Naive B cell (primary cell): Measurements from ENCODE around the gene ZNF443. TPM values are rescaled to one million over a fixed set of nuclear protein-coding genes. Genes with fewer than 3 reads are reported as not detected.
"Not testable (repeated sequence)": the region's sequence is repeated elsewhere in the genome, so short reads cannot be mapped to it uniquely, and the experiment has no call there.

Source experiments
- ATAC-seq, 2 donors: fragments of 150-1000 bp; cut with Tn5 transposase; 2 replicates each; pipeline ENCODE4 v1.10.0; 2021; ENCODE audit warnings: low read depth in 2 of 2, mild to moderate bottlenecking in 2 of 2, moderate library complexity in 2 of 2
- DNase-seq: peaks from one replicate; pipeline ENCODE4 v3.0.0; 2022
- H3K27ac Mint-ChIP-seq, 6 donors: one replicate each; pipeline ENCODE4 v1.8.0; 2020 to 2022; ENCODE audit warnings: mild to moderate bottlenecking in 6 of 6, mixed read lengths in 6 of 6, moderate library complexity in 5 of 6, inconsistent platforms in 2 of 6
- H3K27me3 Mint-ChIP-seq, 3 donors: one replicate each; pipeline ENCODE4 v1.8.0; 2021 to 2022; ENCODE audit warnings: mixed read lengths in 3 of 3, mild to moderate bottlenecking in 1 of 3
- H3K36me3 Mint-ChIP-seq, 2 donors: one replicate each; pipeline ENCODE4 v1.8.0; 2020 to 2022; ENCODE audit warnings: mixed read lengths in 2 of 2, inconsistent platforms in 1 of 2, mild to moderate bottlenecking in 1 of 2
- H3K4me1 Mint-ChIP-seq, 3 donors: one replicate each; pipeline ENCODE4 v1.8.0; 2020 to 2022; ENCODE audit warnings: mixed read lengths in 3 of 3, inconsistent platforms in 1 of 3, mild to moderate bottlenecking in 1 of 3, moderate library complexity in 1 of 3
- H3K4me3 Mint-ChIP-seq, 8 donors: one replicate each; pipeline ENCODE4 v1.8.0; 2020 to 2022; ENCODE audit warnings: mild to moderate bottlenecking in 8 of 8, mixed read lengths in 8 of 8, moderate library complexity in 8 of 8, inconsistent platforms in 2 of 8
- H3K9me3 Mint-ChIP-seq, 7 donors: one replicate each; pipeline ENCODE4 v1.8.0; 2020 to 2022; ENCODE audit warnings: mixed read lengths in 7 of 7, mild to moderate bottlenecking in 5 of 7, inconsistent platforms in 2 of 7, moderate library complexity in 1 of 7
- polyA plus RNA-seq, 6 donors: library from polyadenylated mRNA; unstranded; fragments of 300-500 nt; fragmentation: Illumina TruSeq; gene quantifications; one replicate each; pipeline ENCODE4 v1.2.3, GENCODE V29; 2021; ENCODE audit warnings: low read depth in 6 of 6

ZNF443 gene
- polyA plus RNA-seq, 6 donors from 2014 or later = 1.4 to 4.3 (median 3.1) TPM

DNA sequence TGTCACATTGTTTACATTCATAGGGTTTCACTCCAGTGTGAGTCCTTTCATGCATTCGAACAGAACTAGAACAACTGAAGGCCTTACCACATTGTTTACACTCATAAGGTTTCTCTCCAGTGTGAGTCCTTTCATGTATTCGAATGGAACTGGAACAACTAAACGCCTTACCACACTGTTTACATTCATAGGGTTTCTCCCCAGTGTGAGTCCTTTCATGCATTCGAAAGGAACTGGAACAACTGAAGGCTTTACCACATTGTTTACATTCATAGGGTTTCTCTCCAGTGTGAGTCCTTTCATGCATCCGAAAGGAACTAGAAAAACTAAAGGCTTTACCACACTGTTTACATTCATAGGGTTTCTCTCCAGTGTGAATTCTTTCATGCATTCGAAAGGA is 23.3 kb upstream of the ZNF443 start:
- Mint-ChIP-seq H3K9me3 (peaks cover 9 to 72% (median 52%) of the 10 kb centered on the region in 7 donors), H3K36me3 (peaks cover 28 to 45% of the 10 kb centered on the region in 2 donors)
- not testable (repeated sequence) for H3K4me3 Mint-ChIP-seq, H3K27ac Mint-ChIP-seq, DNase-seq, H3K27me3 Mint-ChIP-seq, ATAC-seq, H3K4me1 Mint-ChIP-seq

DNA sequence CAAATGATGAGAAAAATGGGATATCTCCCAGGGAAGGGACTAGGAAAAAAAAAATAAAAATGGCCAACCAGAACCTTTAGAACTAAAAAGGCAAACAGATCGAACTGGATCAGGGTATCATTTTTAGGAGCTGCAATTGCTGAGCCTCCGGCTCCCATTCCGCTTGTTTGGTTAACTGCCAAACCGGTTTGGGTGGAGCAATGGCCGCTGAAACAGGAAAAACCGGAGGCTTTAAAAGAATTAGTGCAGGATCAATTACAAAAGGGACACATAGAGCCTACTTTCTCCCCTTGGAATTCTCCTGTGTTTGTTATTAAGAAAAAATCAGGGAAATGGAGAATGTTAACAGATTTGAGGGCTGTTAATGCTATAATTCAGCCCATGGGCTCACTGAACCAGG is 12.7 kb upstream of the ZNF443 start:
- Mint-ChIP-seq H3K4me3 (no peak overlapping the region), H3K36me3 (peaks cover 13 to 23% of the 10 kb centered on the region in 2 donors), H3K4me1 (peaks cover 0 to 2% (median 0%) of the 10 kb centered on the region in 3 donors), H3K27me3 (no peaks in the 10 kb centered on the region), H3K9me3 (peaks cover 10 to 35% (median 18%) of the 10 kb centered on the region in 7 donors), H3K27ac (no peak overlapping the region)
- ATAC-seq = no peak
- no peak for DNase-seq

DNA sequence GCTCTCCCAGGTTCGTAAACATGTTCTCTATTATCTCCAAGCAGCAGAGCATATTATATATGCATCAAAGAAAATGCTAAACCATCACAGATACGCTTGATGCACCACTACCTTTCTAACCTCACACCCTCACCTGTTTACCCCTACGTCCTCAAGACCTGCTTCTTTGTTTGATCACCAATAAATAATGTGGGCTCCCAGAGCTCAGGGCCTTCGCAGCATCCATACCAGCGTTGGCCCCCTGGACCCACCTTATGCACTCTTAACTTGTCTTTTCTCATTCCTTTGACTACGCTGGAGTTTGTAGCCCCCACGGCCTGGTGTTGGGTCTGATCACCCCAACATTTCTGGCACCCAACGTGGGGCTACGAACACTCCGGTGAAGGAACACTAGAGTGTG is 10.0 kb upstream of the ZNF443 start:
- DNase-seq (no peak), ATAC-seq (no peak)
- Mint-ChIP-seq H3K9me3 (peaks cover 10 to 36% (median 18%) of the 10 kb centered on the region in 7 donors), H3K4me1 (peaks cover 0 to 5% (median 2%) of the 10 kb centered on the region in 3 donors), H3K27ac (no peak overlapping the region), H3K36me3 (peaks cover 16 to 22% of the 10 kb centered on the region in 2 donors), H3K4me3 (peak overlapping the region in 1 of 8 donors; percentile 56), H3K27me3 (no peaks in the 10 kb centered on the region)

DNA sequence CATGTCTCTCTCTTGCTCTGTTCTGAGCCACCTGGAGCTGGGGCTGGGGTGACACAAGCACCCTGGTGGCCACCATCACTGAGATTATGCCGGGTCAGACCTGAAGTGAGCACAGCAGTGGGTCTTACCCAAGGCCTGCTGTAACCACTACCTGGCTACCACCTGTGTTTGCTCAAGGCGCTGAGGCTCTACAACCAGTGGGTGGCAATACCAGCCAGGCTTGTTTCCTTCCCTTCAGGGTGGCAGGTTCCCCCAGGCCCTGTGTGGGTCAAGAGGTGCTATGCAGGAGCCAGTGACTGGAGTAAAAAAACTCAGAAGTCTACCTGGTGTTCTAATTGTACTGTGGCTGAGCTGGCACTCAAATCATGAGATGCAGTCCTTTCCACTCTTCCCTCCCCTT is 8.0 kb upstream of the ZNF443 start:
- ATAC-seq (no peak), DNase-seq (no peak)
- Mint-ChIP-seq H3K27ac (no peak overlapping the region), H3K4me1 (peaks cover 0 to 5% (median 3%) of the 10 kb centered on the region in 3 donors), H3K27me3 (no peaks in the 10 kb centered on the region), H3K9me3 (peaks cover 17 to 47% (median 25%) of the 10 kb centered on the region in 7 donors), H3K36me3 (peaks cover 16 to 32% of the 10 kb centered on the region in 2 donors), H3K4me3 (no peak overlapping the region)

DNA sequence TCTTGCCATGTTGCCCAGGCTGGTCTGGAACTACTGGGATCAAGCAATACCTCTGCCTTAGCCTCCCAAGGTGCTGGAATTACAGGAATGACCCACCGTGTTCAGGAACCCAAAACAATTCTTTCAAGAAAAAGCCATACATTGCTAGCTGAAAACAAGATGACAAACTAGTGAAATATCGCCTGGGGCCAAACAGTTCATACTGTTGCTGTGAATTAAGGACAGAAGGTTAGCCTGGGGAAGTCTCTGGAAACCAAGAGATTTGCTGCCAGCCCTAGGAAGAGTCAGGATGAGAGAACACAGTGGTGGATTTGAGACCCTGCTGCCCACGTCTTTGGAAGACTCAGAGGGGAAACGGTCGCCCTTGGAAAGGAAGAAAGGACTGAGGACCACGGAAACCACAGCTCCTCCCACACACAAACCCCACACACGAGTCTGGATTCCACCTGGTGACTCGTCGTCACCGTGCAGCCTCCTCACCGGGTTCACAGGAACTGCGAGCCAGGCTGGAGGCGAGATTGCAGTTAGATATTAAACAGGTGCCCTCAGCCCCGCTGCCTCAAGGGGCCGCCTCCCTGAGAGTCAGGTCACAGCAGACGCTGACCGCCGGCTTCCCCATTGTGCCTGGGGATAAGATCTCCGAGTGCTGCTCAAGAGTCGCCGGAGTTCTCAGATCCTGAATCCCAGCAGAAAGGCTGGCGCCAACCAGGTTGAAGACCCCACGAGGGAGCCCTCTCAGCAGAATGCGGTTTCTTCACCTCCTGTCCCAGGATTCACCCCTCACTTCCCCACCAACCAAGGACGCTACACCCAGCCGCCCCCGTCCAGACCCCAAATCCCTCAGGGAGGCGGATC is 908 bp downstream of the ZNF443 start:
- DNase-seq = peak; percentile 30
- peak overlapping the region; percentile 91 to 100 (median 98) for H3K4me3 Mint-ChIP-seq
- H3K27me3 Mint-ChIP-seq, H3K36me3 Mint-ChIP-seq: not testable (repeated sequence)
- peaks cover 6 to 22% (median 8%) of the 10 kb centered on the region in 7 donors for H3K9me3 Mint-ChIP-seq
- H3K27ac Mint-ChIP-seq = peak overlapping the region; percentile 54 to 96 (median 92)
- peaks cover 18 to 58% (median 30%) of the 10 kb centered on the region in 3 donors for H3K4me1 Mint-ChIP-seq
- ATAC-seq = peak; percentile 19 to 34

DNA sequence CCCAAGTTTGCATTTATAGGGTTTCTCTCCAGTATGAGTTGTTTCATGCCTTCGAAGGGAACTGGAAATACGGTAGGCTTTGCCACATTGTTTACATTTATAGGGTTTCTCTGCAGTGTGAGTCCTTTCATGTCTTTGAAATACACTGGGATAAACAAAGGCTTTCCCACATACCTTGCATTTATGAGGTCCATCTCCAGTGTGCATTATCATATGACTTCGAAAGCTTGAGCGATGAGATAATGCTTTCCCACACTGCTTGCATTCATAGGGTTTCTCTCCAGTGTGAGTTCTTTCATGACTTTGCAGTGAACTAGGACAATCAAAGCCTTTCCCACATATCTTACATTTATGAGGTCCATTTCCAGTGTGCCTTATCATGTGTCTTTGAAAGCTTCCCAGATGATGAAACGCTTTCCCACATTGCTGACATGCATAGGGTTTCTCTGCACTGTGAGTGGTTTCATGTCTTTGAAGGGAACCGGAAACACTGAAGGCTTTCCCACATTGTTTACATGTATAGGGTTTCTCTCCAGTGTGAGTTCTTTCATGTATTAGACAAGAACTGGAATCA is 10.0 kb downstream of the ZNF443 start:
- Mint-ChIP-seq H3K9me3 (peaks cover 10 to 31% (median 25%) of the 10 kb centered on the region in 7 donors), H3K36me3 (peaks cover 33 to 41% of the 10 kb centered on the region in 2 donors), H3K4me1 (peaks cover 2 to 13% (median 5%) of the 10 kb centered on the region in 3 donors)
- not testable (repeated sequence) for DNase-seq, H3K4me3 Mint-ChIP-seq, H3K27ac Mint-ChIP-seq, H3K27me3 Mint-ChIP-seq, ATAC-seq

DNA sequence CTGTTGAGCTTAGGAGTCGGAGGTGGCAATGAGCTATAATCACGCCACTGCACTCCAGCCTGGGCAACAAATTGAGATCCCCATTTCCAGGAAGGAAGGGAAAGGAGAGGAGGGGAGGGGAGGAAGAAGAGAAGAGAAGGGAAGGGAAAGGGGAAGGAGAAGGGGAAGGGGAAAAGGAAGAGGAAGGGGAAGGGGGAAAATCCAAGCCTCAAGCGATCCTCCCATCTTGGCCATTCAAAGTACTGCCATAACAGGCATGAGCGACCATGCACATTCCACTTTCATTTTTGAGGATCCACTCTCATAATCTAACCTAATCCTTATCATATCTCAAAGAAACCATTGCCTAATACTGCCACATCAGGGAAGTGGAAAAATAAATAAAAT is 14.9 kb downstream of the ZNF443 start:
- peak overlapping the region in 2 of 6 donors; percentile 72 to 79 for H3K27ac Mint-ChIP-seq
- peaks cover 22 to 24% of the 10 kb centered on the region in 2 donors for H3K36me3 Mint-ChIP-seq
- H3K27me3 Mint-ChIP-seq = no peaks in the 10 kb centered on the region
- H3K9me3 Mint-ChIP-seq = peaks cover 2 to 24% (median 16%) of the 10 kb centered on the region in 7 donors
- H3K4me3 Mint-ChIP-seq = no peak overlapping the region
- ATAC-seq (no peak), DNase-seq (no peak)
- H3K4me1 Mint-ChIP-seq = peaks cover 6 to 13% (median 13%) of the 10 kb centered on the region in 3 donors

DNA sequence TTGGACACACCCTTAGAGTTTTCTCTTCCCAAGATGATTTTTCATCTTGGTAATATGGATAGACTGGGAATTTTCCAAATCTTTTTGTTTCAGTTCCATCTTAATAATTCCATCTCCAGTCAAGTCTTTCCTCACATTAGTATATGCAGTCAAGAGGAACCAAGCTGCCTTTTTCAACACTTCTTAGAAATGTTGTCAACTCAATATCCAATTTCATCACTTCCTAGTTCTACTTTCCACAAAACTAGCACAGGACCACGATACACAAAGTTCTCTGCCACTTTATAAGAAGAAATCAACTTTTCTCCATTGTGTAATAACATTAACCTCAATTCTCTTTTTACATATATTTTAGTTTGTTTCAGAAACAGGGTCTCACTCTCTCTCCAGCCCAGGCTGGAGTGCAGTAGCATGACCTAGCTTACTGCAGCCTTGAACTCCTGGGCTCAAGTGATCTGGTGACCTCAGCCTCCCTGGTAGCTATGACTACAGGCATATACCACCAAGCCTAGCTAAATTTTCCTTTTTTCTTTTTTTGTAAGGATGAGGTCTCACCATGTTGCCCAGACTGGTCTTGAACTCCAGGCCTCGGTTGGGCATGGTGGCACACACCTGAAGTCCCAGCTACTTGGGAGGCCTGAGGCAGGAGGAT is 15.5 kb downstream of the ZNF443 start:
- Mint-ChIP-seq H3K4me1 (peaks cover 6 to 13% (median 13%) of the 10 kb centered on the region in 3 donors), H3K27ac (peak overlapping the region in 2 of 6 donors; percentile 72 to 79), H3K36me3 (peaks cover 17 to 19% of the 10 kb centered on the region in 2 donors), H3K4me3 (no peak overlapping the region), H3K9me3 (peaks cover 0 to 19% (median 11%) of the 10 kb centered on the region in 7 donors), H3K27me3 (no peaks in the 10 kb centered on the region)
- ATAC-seq (no peak), DNase-seq (no peak)

DNA sequence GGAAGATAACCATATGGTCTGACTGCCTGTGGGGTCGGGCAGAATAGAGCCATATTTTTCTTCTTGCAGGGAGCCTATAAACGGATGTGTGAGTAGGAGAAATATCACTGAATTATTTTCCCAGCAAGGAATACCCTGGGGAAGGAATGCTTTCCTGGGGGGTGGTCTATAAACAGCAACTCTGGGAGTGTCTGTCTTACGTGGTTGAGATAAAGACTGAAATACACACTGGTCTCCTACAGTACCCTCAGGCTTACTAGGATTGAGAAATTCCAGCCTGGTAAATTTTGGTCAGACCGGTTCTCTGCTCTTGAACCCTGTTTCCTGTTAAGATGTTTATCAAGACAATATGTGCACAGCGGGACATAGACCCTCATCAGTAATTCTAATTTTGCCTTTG is 23.5 kb downstream of the ZNF443 start:
- ATAC-seq, H3K4me3 Mint-ChIP-seq, H3K4me1 Mint-ChIP-seq, H3K27ac Mint-ChIP-seq, H3K27me3 Mint-ChIP-seq, DNase-seq: not testable (repeated sequence)
- Mint-ChIP-seq H3K9me3 (peaks cover 0 to 15% (median 8%) of the 10 kb centered on the region in 7 donors), H3K36me3 (peaks cover 10% of the 10 kb centered on the region in 2 donors)

DNA sequence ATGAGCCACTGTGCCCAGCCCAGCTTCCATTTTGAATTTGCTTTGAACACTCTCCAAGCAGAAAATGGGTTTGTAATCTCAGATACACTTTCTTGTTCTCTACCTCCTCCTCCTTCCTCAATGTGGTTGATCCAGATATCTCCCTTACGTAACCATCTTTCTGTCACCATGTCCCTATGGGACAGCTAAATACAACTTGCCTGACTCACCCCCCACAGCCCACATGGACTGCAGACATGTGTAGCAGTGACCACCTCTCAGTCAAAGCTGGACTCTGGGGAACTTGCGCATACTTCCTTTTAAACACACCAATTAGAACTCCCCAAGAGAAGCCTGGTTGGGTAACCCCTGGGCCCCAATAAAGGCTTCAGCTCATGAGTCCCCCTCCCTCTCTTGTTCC is 28.9 kb downstream of the ZNF443 start:
- H3K27me3 Mint-ChIP-seq = no peaks in the 10 kb centered on the region

DNA sequence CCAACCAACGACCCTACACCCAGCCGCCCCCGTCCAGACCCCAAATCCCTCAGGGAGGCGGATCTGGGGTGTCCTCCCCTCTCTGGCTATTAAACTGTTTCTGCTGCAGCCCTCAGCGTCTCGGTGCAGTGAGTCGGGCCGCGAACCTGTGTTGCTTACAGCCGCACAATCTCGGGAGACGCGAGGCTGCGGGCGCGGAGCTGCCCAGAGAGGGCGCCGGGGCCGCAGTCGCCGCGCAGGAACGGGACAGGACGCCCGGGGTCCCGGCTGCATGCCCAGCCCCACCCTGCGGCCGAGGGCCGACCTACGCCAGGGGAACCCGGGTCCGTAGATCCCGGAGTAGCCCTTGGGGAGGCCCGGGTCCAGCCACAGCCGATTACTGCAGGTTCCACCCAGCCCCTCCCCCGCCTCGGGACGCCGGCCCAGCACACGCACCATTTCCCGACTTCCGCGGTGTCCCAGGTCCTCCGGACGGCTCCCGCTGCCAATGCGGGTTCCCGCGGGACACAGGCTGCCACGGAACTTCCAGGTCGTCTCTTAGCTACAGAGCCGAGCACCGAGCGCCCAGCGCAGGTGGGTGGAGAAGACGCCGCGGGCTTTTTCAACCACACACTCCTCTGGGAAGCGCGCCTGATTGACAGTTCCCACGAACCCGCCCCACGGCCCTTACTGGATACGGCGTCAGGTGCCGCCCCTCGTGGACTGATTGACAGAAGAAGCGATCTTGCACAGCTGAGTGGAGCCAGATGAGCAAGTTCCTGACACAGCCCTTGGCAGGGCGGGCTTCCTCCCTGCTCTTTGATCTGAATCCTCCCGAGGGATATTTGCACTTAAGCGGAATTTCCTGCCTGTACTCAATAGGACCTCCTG is 40.0 kb downstream of the ZNF443 start, which contains the start of gene ZNF799:
ZNF799 (minus strand) TSS at position 639 of the 870 bp plus-strand sequence; CDS start at position 438, 201 bp downstream.
- ATAC-seq = peak; percentile 92
- Mint-ChIP-seq H3K9me3 (peaks cover 0 to 2% (median 0%) of the 10 kb centered on the region in 7 donors), H3K4me3 (peak within 1 kb of the TSS; percentile 93 to 98 (median 96)), H3K36me3 (no peaks in the 10 kb centered on the region), H3K4me1 (peaks cover 19 to 38% (median 31%) of the 10 kb centered on the region in 3 donors), H3K27me3 (no peaks in the 10 kb centered on the region), H3K27ac (peak within 1 kb of the TSS; percentile 72 to 98 (median 93))
- peak; percentile 79 for DNase-seq

More for the DNA sequence above, 28.9 kb downstream of the ZNF443 start:
- DNase-seq = no peak
- H3K4me1 Mint-ChIP-seq = peaks cover 0 to 8% (median 0%) of the 10 kb centered on the region in 3 donors
- ATAC-seq = no peak
- no peak overlapping the region for H3K27ac Mint-ChIP-seq
- peaks cover 8 to 10% of the 10 kb centered on the region in 2 donors for H3K36me3 Mint-ChIP-seq
- H3K4me3 Mint-ChIP-seq = no peak overlapping the region
- peaks cover 0 to 14% (median 5%) of the 10 kb centered on the region in 7 donors for H3K9me3 Mint-ChIP-seq

DNA sequence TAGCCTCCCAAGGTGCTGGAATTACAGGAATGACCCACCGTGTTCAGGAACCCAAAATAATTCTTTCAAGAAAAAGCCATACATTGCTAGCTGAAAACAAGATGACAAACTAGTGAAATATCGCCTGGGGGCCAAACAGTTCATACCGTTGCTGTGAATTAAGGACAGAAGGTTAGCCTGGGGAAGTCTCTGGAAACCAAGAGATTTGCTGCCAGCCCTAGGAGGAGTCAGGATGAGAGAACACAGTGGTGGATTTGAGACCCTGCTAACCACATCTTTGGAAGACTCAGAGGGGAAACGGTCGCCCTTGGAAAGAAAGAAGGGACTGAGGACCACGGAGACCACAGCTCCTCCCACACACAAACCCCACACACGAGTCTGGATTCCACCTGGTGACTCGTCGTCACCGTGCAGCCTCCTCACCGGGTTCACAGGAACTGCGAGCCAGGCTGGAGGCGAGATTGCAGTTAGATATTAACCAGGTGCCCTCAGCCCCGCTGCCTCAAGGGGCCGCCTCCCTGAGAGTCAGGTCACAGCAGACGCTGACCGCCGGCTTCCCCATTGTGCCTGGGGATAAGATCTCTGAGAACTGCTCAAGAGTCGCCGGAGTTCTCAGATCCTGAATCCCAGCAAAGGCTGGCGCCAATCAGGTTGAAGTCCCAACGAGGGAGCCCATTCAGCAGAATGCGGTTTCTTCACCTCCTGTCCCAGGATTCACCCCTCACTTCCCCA is 40.8 kb downstream of the ZNF443 start:
- Mint-ChIP-seq H3K4me3 (peak overlapping the region; percentile 93 to 98 (median 96)), H3K27ac (peak overlapping the region; percentile 18 to 82 (median 76)), H3K4me1 (peaks cover 19 to 38% (median 31%) of the 10 kb centered on the region in 3 donors)
- ATAC-seq (peak; percentile 45 to 51), DNase-seq (peak; percentile 16)
- not testable (repeated sequence) for H3K36me3 Mint-ChIP-seq, H3K27me3 Mint-ChIP-seq, H3K9me3 Mint-ChIP-seq
